GM18511 (cell line): ENCODE data around the gene EBLN1.
"Not testable (repeated sequence)": the region's sequence is repeated elsewhere in the genome, so short reads cannot be mapped to it uniquely, and the experiment has no call there.

Experiments used
- ATAC-seq: cut with Tn5 transposase; IDR thresholded peaks from one replicate; pipeline ENCODE4 v1.9.1; 2021; ENCODE audit warnings: mild to moderate bottlenecking, moderate library complexity; ENCODE audit not compliant: unreplicated experiment

Gene EBLN1

GRCh38 chr10:22228943-22229801 lies 11.4 kb upstream of the EBLN1 start:
- ATAC-seq, result peak; percentile 84

- no peak for ATAC-seq
These were observed 10.5 kb upstream of the EBLN1 start for GRCh38 chr10:22228167-22228938.

- no peak for ATAC-seq
These were observed 8.8 kb upstream of the EBLN1 start for GRCh38 chr10:22226599-22226998.

- peak; percentile 72 for ATAC-seq
These were observed 4.7 kb upstream of the EBLN1 start for GRCh38 chr10:22222236-22223190.

- ATAC-seq, result no peak
These were observed 1.5 kb upstream of the EBLN1 start for GRCh38 chr10:22219308-22219707.

GRCh38 chr10:22218448-22218847 lies 633 bp upstream of the EBLN1 start:
- no peak for ATAC-seq

GRCh38 chr10:22217084-22217483 lies 731 bp downstream of the EBLN1 start:
- ATAC-seq, result not testable (repeated sequence)

GRCh38 chr10:22210267-22210666 lies 7.5 kb downstream of the EBLN1 start:
- no peak for ATAC-seq

GRCh38 chr10:22193945-22194344 lies 23.9 kb downstream of the EBLN1 start:
- ATAC-seq, result no peak

- ATAC-seq, result no peak
These were observed 32.2 kb downstream of the EBLN1 start for GRCh38 chr10:22185586-22185985.

GRCh38 chr10:22183771-22184461 lies 33.9 kb downstream of the EBLN1 start:
- ATAC-seq, result no peak

- no peak for ATAC-seq
These were observed 37.1 kb downstream of the EBLN1 start for GRCh38 chr10:22180724-22181123.

- no peak for ATAC-seq
These were observed 43.4 kb downstream of the EBLN1 start for GRCh38 chr10:22174442-22174841.

- ATAC-seq, result no peak
These were observed 46.7 kb downstream of the EBLN1 start for GRCh38 chr10:22171131-22171530.

- ATAC-seq, result no peak
These were observed 47.2 kb downstream of the EBLN1 start for GRCh38 chr10:22170582-22170981.

GRCh38 chr10:22159979-22160378 lies 57.8 kb downstream of the EBLN1 start:
- ATAC-seq, result no peak

- no peak for ATAC-seq
These were observed 58.6 kb downstream of the EBLN1 start for GRCh38 chr10:22159180-22159579.
